ENCODE measurements around the gene FUT1. TPM values are rescaled to one million over a fixed set of nuclear protein-coding genes. Genes with fewer than 3 reads are reported as not detected.

FUT1 gene
- total and polyA plus RNA-seq, 2 of the 8 experiments (the other 6 are each of a cell fraction or from before 2014, with no cell fraction given) = 7.4 to 12.9 TPM

DNA sequence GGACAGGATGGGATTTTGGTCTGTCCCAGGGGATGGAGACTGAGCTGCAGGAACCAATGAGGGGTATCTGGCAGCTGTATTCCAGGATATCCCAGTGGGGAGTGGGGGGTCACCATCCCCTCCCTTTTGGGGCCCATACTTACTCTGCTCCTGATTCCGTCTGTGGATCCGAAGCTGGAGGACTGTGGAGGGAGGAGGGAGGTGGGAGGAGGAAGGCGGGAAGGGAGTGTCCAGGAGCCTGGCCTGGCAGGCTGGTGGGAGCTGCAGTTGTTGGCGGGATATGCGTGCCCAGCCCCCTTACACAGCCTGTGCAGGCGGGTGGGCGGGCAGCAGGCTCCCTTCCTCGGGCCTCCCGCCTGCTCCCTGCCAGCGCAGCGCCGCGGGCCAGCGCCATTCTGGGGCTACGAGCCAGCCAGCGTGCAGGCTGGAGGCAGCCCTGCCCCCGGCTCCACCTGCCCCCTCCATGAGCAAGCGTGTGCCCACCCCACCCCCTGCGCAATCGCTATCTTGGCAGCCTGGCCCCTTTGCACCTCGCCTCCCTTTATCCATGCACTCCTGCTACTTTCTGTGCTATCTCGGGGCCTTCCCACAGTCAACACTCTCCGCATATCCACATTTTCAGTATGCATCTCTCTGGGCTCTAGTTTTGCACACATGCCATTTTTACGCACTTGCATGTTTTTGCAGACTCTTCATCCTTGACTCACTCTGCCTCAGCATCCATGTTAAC, 35.7 kb downstream of the FUT1 start:
- H2BK120ac ChIP-seq (replicated peaks; ENCODE audit: low read depth, low read length) = no peak overlapping the region
- H3K9me3 ChIP-seq (ENCODE audit: insufficient read depth in 2 of 2, low read depth in 1 of 2, low read length in 1 of 2) = no peaks in the 10 kb centered on the region
- DNase-seq (ENCODE audit: low read depth in 1 of 2, low spot score in 2 of 2) (peak in 1 of 2 experiments; percentile 68), FAIRE-seq (no peak)
- no peak overlapping the region for H2BK5ac ChIP-seq (ENCODE audit: low read depth, low read length)
- H3K23ac ChIP-seq (ENCODE audit: insufficient read length) = no peak overlapping the region
- no peaks in the 10 kb centered on the region for H3K36me3 ChIP-seq (ENCODE audit: control insufficient read depth in 2 of 4, insufficient read depth in 4 of 4, low read length in 3 of 4)
- no peak overlapping the region for H3K4ac ChIP-seq (replicated peaks; ENCODE audit: insufficient read length, low read depth, low read length)
- no peak overlapping the region for H3K14ac ChIP-seq (ENCODE audit: insufficient read length)
- POLR2A ChIA-PET (ENCODE audit: partially characterized antibody) = interaction anchor here (0.6 to 7.7 kb wide), 9 partner anchors 9 to 71 kb away, joined by 3 to 59 read pairs (median 3); partner anchors contain the start of genes CA11 and FUT2
- no peak overlapping the region for H4K91ac ChIP-seq (replicated peaks; ENCODE audit: insufficient read length, low read length)
- peak overlapping the region; percentile 52 to 78 for H3K4me2 ChIP-seq (ENCODE audit: insufficient read depth in 1 of 2, low read depth in 2 of 2, low read length in 2 of 2)
- H2BK20ac ChIP-seq (ENCODE audit: low read length) = no peak overlapping the region
- no peaks in the 10 kb centered on the region for H3K79me1 ChIP-seq (ENCODE audit: low read depth, low read length)
- no peak overlapping the region for H3K56ac ChIP-seq (replicated peaks; ENCODE audit: insufficient read length, low read depth, low read length)
- no peak overlapping the region for H4K8ac ChIP-seq (ENCODE audit: extremely low read depth, insufficient read depth, low read length)
- H3K4me1 ChIP-seq (replicated peaks in 1 of 4; ENCODE audit: control insufficient read depth in 3 of 4, insufficient read depth in 4 of 4, low read length in 3 of 4) = peaks cover 0 to 31% (median 14%) of the 10 kb centered on the region in 4 experiments; a peak in 6 of 7 replicates
- no peak overlapping the region for H3K27ac ChIP-seq (ENCODE audit: low read depth, low read length)
- H2AFZ ChIP-seq (ENCODE audit: low read length) = 0 out of 2 replicates have a peak overlapping the region, but pooled peaks have one; percentile 34
- CTCF ChIA-PET (ENCODE audit: partially characterized antibody) = interaction anchor here (0.6 to 8.2 kb wide), 10 partner anchors 9 to 590 kb away, joined by 3 to 53 read pairs (median 5); partner anchors contain the start of genes CA11, FUT2 and HSD17B14
- WGBS, 2 experiments (ENCODE audit: extremely low coverage in 1 of 2, insufficient coverage in 1 of 2, insufficient read length in 1 of 2, insufficient replicate concordance in 2 of 2, low coverage in 1 of 2, low lambda C conversion rate in 2 of 2, missing lambda C conversion rate in 1 of 2) = 28% methylated on average over 13 of the region's 24 CpGs; no CpG with 5 or more reads in 1 of the 2 experiments
- H3K79me2 ChIP-seq (ENCODE audit: control insufficient read depth in 1 of 2, insufficient read depth in 2 of 2, low read length in 2 of 2) = no peaks in the 10 kb centered on the region
- peak overlapping the region in 3 of 4 experiments; percentile 4 to 48 (median 27); a peak in 4 of 8 replicates for H3K4me3 ChIP-seq (ENCODE audit: extremely low read depth in 1 of 4, insufficient read depth in 2 of 4, low read depth in 3 of 4, low read length in 4 of 4)
- H2AK5ac ChIP-seq (ENCODE audit: low read depth, low read length) = no peak overlapping the region; the same call in 1 of the 2 replicates
- peak overlapping the region; percentile 55; the same call in 1 of the 2 replicates for H3K18ac ChIP-seq (ENCODE audit: extremely low read depth, low read length)
- H2BK12ac ChIP-seq (ENCODE audit: low read depth, low read length) = 0 out of 2 replicates have a peak overlapping the region, but pooled peaks have one; percentile 43
- no peaks in the 10 kb centered on the region for H4K20me1 ChIP-seq (replicated peaks in 1 of 2; ENCODE audit: control insufficient read depth in 1 of 2, insufficient read depth in 2 of 2, low read length in 2 of 2)
- H4K5ac ChIP-seq (ENCODE audit: insufficient read length, low read depth, low read length) = peak overlapping the region; percentile 44
- H3K23me2 ChIP-seq (ENCODE audit: low read depth, low read length) = peaks cover 21% of the 10 kb centered on the region; the same call in 1 of the 2 replicates
- H3K9ac ChIP-seq (replicated peaks in 1 of 4; ENCODE audit: extremely low read depth in 1 of 4, low read depth in 3 of 4, low read length in 3 of 4) = peak overlapping the region in 1 of 4 experiments; percentile 7; a peak in 1 of 7 replicates
- no peak overlapping the region; the same call in 1 of the 2 replicates for H2BK15ac ChIP-seq (ENCODE audit: low read length)
- no peaks in the 10 kb centered on the region for H3K27me3 ChIP-seq (replicated peaks in 1 of 4; ENCODE audit: control insufficient read depth in 3 of 4, extremely low read depth in 1 of 4, insufficient read depth in 3 of 4, low read length in 3 of 4)
- TF ChIP-seq BACH1 (IDR thresholded peaks at IDR 0.05; ENCODE audit: low read length) = no peak
- peak; percentile 17; the same call in 1 of the 2 replicates for TF ChIP-seq EGR1 (IDR thresholded peaks at IDR 0.05; ENCODE audit: borderline replicate concordance, low read depth, low read length)
- no peak for TF ChIP-seq ZNF274 (IDR thresholded peaks at IDR 0.05; ENCODE audit: borderline replicate concordance, extremely low read depth, low read length)
- TF ChIP-seq YY1 (IDR thresholded peaks at IDR 0.05; ENCODE audit: low read depth, low read length) = peak; percentile 48; the same call in 1 of the 2 replicates
- no peak for TF ChIP-seq GABPA (IDR thresholded peaks at IDR 0.05; ENCODE audit: borderline replicate concordance, insufficient read depth, low read length)
- TF ChIP-seq RNF2 (IDR thresholded peaks at IDR 0.05; ENCODE audit: borderline replicate concordance, low read depth, low read length, missing control alignments, poor library complexity, severe bottlenecking) = no peak
- no peak for TF ChIP-seq NANOG (IDR thresholded peaks at IDR 0.05; ENCODE audit: insufficient read depth, low read depth, low read length, poor library complexity, severe bottlenecking)
- TF ChIP-seq USF2 (IDR thresholded peaks at IDR 0.05; ENCODE audit: low read length) = no peak

Measured in H1 (cell line).